IMR-90 (cell line): ENCODE measurements around the gene DIP2B. TPM values are rescaled to one million over a fixed set of nuclear protein-coding genes. Genes with fewer than 3 reads are reported as not detected.

Experiments used
- ATAC-seq: fragments of 200-7000 bp; cut with Tn5 transposase; 2 replicates; pipeline ENCODE4 v1.9.1; 2020; ENCODE audit warnings: low read depth, mild to moderate bottlenecking, moderate library complexity
- BruUV-seq: library from RNA; stranded (reverse); fragments of 400-500 nt; replicated peaks from 2 replicates; lab custom pipeline; 2021; lab: Mats Ljungman, UMichigan
- CTCF ChIA-PET: fragments of 300-600 bp; formaldehyde crosslinking; extraction: SDS; loops from one replicate; lab custom pipeline; 2021; ENCODE audit warnings: antibody characterized with exemption; lab: Yijun Ruan, JAX
- POLR2A ChIA-PET: fragments of 300-600 bp; sonication (Branson Sonifier 250); formaldehyde crosslinking; loops from one replicate; lab custom pipeline; 2022; ENCODE audit warnings: antibody characterized with exemption; ENCODE audit not compliant: unreplicated experiment; lab: Charles Lee
- DNase-seq: peaks from one replicate; pipeline ENCODE4 v3.0.0; 2013
- H2AFZ ChIP-seq: replicated peaks from 2 replicates; pipeline ENCODE3; 2013; ENCODE audit warnings: low read length, mild to moderate bottlenecking; ENCODE audit not compliant: poor library complexity
- H2AK5ac ChIP-seq: 2 replicates; pipeline ENCODE4 v1.6.1; 2013; ENCODE audit warnings: low read depth, low read length, inconsistent platforms
- H2AK9ac ChIP-seq: replicated peaks from 2 replicates; pipeline ENCODE3; 2013; ENCODE audit warnings: mild to moderate bottlenecking, low read depth, low read length, moderate library complexity; ENCODE audit not compliant: poor library complexity
- H2BK120ac ChIP-seq: 2 replicates; pipeline ENCODE4 v1.6.1; 2013; ENCODE audit warnings: low read depth, low read length, inconsistent platforms
- H2BK15ac ChIP-seq: 3 replicates; pipeline ENCODE4 v1.6.1; 2013; ENCODE audit warnings: low read depth, low read length, inconsistent platforms
- H2BK20ac ChIP-seq: 2 replicates; pipeline ENCODE4 v1.6.1; 2013; ENCODE audit warnings: low read depth, mild to moderate bottlenecking, inconsistent platforms, low read length, moderate library complexity
- H2BK5ac ChIP-seq: 2 replicates; pipeline ENCODE4 v1.6.1; 2013; ENCODE audit warnings: mild to moderate bottlenecking, low read depth, low read length, inconsistent platforms; ENCODE audit not compliant: poor library complexity, severe bottlenecking
- H3K14ac ChIP-seq: replicated peaks from 2 replicates; pipeline ENCODE4 v1.6.1; 2013; ENCODE audit warnings: low read depth, low read length, inconsistent platforms
- H3K18ac ChIP-seq: 2 replicates; pipeline ENCODE4 v1.6.1; 2013; ENCODE audit warnings: low read depth, low read length, control low read depth
- H3K23ac ChIP-seq: 2 replicates; pipeline ENCODE4 v1.6.1; 2013; ENCODE audit warnings: low read depth, low read length, inconsistent platforms
- H3K27ac ChIP-seq: 2 replicates; pipeline ENCODE4 v1.5.1; 2013; ENCODE audit warnings: mild to moderate bottlenecking, control low read depth, low read length; ENCODE audit not compliant: insufficient read depth
- H3K27me3 ChIP-seq: 2 replicates; pipeline ENCODE4 v1.6.1; 2013; ENCODE audit warnings: low read length; ENCODE audit not compliant: control insufficient read depth, insufficient read depth
- H3K36me3 ChIP-seq: 2 replicates; pipeline ENCODE4 v1.6.1; 2013; ENCODE audit warnings: low read length, mixed read lengths; ENCODE audit not compliant: control insufficient read depth, insufficient read depth
- H3K4ac ChIP-seq: 2 replicates; pipeline ENCODE4 v1.6.1; 2013; ENCODE audit warnings: low read depth, low read length, inconsistent platforms
- H3K4me1 ChIP-seq: 2 replicates; pipeline ENCODE4 v1.6.1; 2013; ENCODE audit warnings: low read length, mixed read lengths; ENCODE audit not compliant: control insufficient read depth, insufficient read depth
- H3K4me2 ChIP-seq: 2 replicates; pipeline ENCODE4 v1.6.1; 2013; ENCODE audit warnings: low read depth, mild to moderate bottlenecking, control low read depth, low read length, moderate library complexity
- H3K4me3 ChIP-seq: 2 replicates; pipeline ENCODE4 v1.5.1; 2013; ENCODE audit warnings: low read depth, mild to moderate bottlenecking, control low read depth, low read length, moderate library complexity; ENCODE audit not compliant: insufficient read depth
- H3K56ac ChIP-seq: 2 replicates; pipeline ENCODE4 v1.6.1; 2013; ENCODE audit warnings: low read length, inconsistent platforms; ENCODE audit not compliant: insufficient read depth; ENCODE audit errors: extremely low read depth
- H3K79me1 ChIP-seq, 2 experiments: 2 replicates each; pipeline ENCODE4 v1.6.1; 2013; ENCODE audit warnings: low read length in 2 of 2, inconsistent platforms in 1 of 2, low read depth in 1 of 2
- H3K9ac ChIP-seq: 2 replicates; pipeline ENCODE4 v1.6.1; 2013; ENCODE audit warnings: low read depth, low read length, control low read depth
- H3K9me1 ChIP-seq: 2 replicates; pipeline ENCODE4 v1.6.1; 2013; ENCODE audit warnings: low read length, inconsistent platforms; ENCODE audit not compliant: insufficient read depth
- H3K9me3 ChIP-seq: 2 replicates; pipeline ENCODE4 v1.6.1; 2013; ENCODE audit warnings: low read length; ENCODE audit not compliant: control insufficient read depth, insufficient read depth
- H4K20me1 ChIP-seq: 2 replicates; pipeline ENCODE4 v1.6.1; 2013; ENCODE audit warnings: low read length, inconsistent platforms; ENCODE audit not compliant: insufficient read depth
- H4K5ac ChIP-seq: 2 replicates; pipeline ENCODE4 v1.6.1; 2013; ENCODE audit warnings: mild to moderate bottlenecking, low read depth, low read length, control low read depth
- H4K8ac ChIP-seq, 2 experiments: 2 replicates each; pipeline ENCODE4 v1.6.1; 2013; ENCODE audit warnings: low read depth in 2 of 2, low read length in 2 of 2, control low read depth in 1 of 2, inconsistent platforms in 1 of 2
- H4K91ac ChIP-seq: 2 replicates; pipeline ENCODE4 v1.6.1; 2013; ENCODE audit warnings: low read depth, low read length, inconsistent platforms; ENCODE audit not compliant: insufficient read depth
- BHLHE40 ChIP-seq: fragments of 150-350 bp; IDR thresholded peaks from 2 replicates; pipeline ENCODE4 v1.6.1; 2016; ENCODE audit warnings: mild to moderate bottlenecking, low read depth, low read length
- CHD1 ChIP-seq: IDR thresholded peaks from 2 replicates; pipeline ENCODE4 v1.6.1; 2012; ENCODE audit warnings: low read depth, low read length, improper control_type of control experiment
- CTCF ChIP-seq: conservative IDR thresholded peaks from 2 replicates; pipeline ENCODE4 v1.5.1; 2012; ENCODE audit warnings: mild to moderate bottlenecking, low read depth, low read length, improper control_type of control experiment
- FOS ChIP-seq: fragments of 150-350 bp; IDR thresholded peaks from 2 replicates; pipeline ENCODE4 v1.6.1; 2016; ENCODE audit warnings: low read depth, low read length
- MAFK ChIP-seq: IDR thresholded peaks from 2 replicates; pipeline ENCODE4 v1.6.1; 2012; ENCODE audit warnings: low read depth, low read length, improper control_type of control experiment
- MAZ ChIP-seq: IDR thresholded peaks from 2 replicates; pipeline ENCODE4 v1.6.1; 2012; ENCODE audit warnings: low read depth, mild to moderate bottlenecking, low read length, improper control_type of control experiment, moderate library complexity, borderline replicate concordance
- MXI1 ChIP-seq: IDR thresholded peaks from 2 replicates; pipeline ENCODE4 v1.6.1; 2012; ENCODE audit warnings: low read depth, mild to moderate bottlenecking, low read length, moderate library complexity, borderline replicate concordance
- NFE2L2 ChIP-seq: fragments of 150-350 bp; IDR thresholded peaks from 2 replicates; pipeline ENCODE4 v1.6.1; 2016; ENCODE audit warnings: low read depth, mild to moderate bottlenecking, low read length
- POLR2A ChIP-seq: IDR thresholded peaks from 2 replicates; pipeline ENCODE4 v1.6.1; 2012; ENCODE audit warnings: mild to moderate bottlenecking, low read depth, low read length
- RAD21 ChIP-seq: IDR thresholded peaks from 2 replicates; pipeline ENCODE4 v1.6.1; 2012; ENCODE audit warnings: low read length, improper control_type of control experiment
- RFX5 ChIP-seq: IDR thresholded peaks from 2 replicates; pipeline ENCODE4 v1.8.0; 2012; ENCODE audit warnings: low read depth, mild to moderate bottlenecking, low read length, moderate library complexity
- SMC3 ChIP-seq: fragments of 150-350 bp; IDR thresholded peaks from 2 replicates; pipeline ENCODE4 v1.6.1; 2016; ENCODE audit warnings: low read depth, mild to moderate bottlenecking, antibody characterized with exemption, low read length, moderate library complexity
- WGBS, 2 experiments: methylation state at CpG; one replicate each; pipeline versions ENCODE4 v1.1.5 to v1.1.7; 2013; ENCODE audit warnings: missing lambda C conversion rate in 2 of 2; ENCODE audit not compliant: insufficient read length in 1 of 2; ENCODE audit errors: extremely low coverage in 2 of 2; 5-methylcytosine and 5-hydroxymethylcytosine counted together
- dilution Hi-C: fragments of 300-500 bp; cut with HindIII; formaldehyde crosslinking; loops from one replicate; pipeline ENCODE4 v1.14.3; 2018; ENCODE audit warnings: low sequenced_read_pairs; ENCODE audit not compliant: unreplicated experiment
- in situ Hi-C: fragments of 300-500 bp; cut with MboI; formaldehyde crosslinking; loops from 3 replicates; pipeline ENCODE4 v1.14.3; 2019; ENCODE audit warnings: low sequenced_read_pairs, inconsistent platforms, mixed read lengths
- intact Hi-C: fragments of 100-400 bp; cut with micrococcal nuclease; formaldehyde crosslinking; loops from 2 replicates; pipeline ENCODE4 v1.10.0; 2022
- polyA plus RNA-seq, 3 experiments: library from polyadenylated mRNA; depleted of rRNA; stranded (reverse); fragments of >200 nt; gene quantifications; 2 replicates each; pipeline ENCODE4 v1.2.3, GENCODE V29; 2012; ENCODE audit warnings: low replicate concordance in 1 of 3
- total RNA-seq: library from RNA; depleted of rRNA; stranded (reverse); fragments of >200 nt; gene quantifications from 2 replicates; pipeline ENCODE4 v1.2.3, GENCODE V29; 2012
- TF ChIP-seq, protein P1 (sequence below): fragments of 150-350 bp; IDR thresholded peaks from 2 replicates; pipeline ENCODE4 v1.6.1; 2016; ENCODE audit warnings: low read depth, mild to moderate bottlenecking, low read length, moderate library complexity, borderline replicate concordance

DIP2B gene
- total and polyA plus RNA-seq, 2 of the 4 experiments (the other 2 are of a cell fraction), result 7.7 to 12.9 TPM

DNA sequence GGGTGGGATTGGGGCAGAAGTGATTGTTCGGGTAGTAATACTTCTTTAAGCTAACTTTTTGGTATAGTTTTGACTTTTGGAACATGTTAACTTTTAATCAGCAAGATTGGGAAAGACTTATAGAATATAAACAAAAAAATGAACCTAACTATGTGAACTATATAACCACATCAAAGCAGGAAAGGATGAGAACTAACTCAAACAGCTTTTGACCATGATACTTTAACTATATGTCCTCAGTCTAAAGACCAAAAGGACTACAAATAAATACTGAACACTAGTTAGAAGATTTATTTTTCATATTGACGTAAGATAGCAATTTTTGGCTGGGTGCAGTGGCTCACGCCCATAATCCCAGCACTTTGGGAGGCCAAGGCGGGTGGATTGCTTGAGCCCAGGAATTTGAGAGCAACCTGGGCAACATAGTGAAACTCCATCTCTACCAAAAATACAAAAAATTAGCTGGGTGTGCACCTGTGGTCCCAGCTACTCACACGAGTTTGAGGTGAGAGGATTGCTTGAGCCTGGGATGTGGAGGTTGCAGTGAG is 150.7 kb downstream of the DIP2B start:
- no peak overlapping the region for H2BK120ac ChIP-seq
- H2AK9ac ChIP-seq, result no peak overlapping the region
- peaks cover 0 to 17% of the 10 kb centered on the region in 2 experiments; a peak in 1 of 4 replicates for H3K79me1 ChIP-seq
- TF ChIP-seq RFX5, result no peak
- TF ChIP-seq, protein P1, sequence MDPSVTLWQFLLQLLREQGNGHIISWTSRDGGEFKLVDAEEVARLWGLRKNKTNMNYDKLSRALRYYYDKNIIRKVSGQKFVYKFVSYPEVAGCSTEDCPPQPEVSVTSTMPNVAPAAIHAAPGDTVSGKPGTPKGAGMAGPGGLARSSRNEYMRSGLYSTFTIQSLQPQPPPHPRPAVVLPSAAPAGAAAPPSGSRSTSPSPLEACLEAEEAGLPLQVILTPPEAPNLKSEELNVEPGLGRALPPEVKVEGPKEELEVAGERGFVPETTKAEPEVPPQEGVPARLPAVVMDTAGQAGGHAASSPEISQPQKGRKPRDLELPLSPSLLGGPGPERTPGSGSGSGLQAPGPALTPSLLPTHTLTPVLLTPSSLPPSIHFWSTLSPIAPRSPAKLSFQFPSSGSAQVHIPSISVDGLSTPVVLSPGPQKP, result no peak
- TF ChIP-seq NFE2L2, result no peak
- TF ChIP-seq RAD21, result no peak
- no peak for TF ChIP-seq MXI1
- TF ChIP-seq MAFK, result no peak
- no peak for TF ChIP-seq POLR2A
- TF ChIP-seq MAZ, result no peak
- TF ChIP-seq SMC3, result no peak
- no peak for TF ChIP-seq CHD1
- TF ChIP-seq CTCF, result no peak
- TF ChIP-seq BHLHE40, result no peak
- TF ChIP-seq FOS, result no peak
- no peak overlapping the region for H3K4me3 ChIP-seq
- H3K56ac ChIP-seq, result no peak overlapping the region
- ChIA-PET POLR2A (no interaction called here), CTCF (no interaction called here)
- ATAC-seq (no peak), DNase-seq (no peak)
- no peak overlapping the region for H4K8ac ChIP-seq
- H3K4me1 ChIP-seq, result no peaks in the 10 kb centered on the region
- H3K9me3 ChIP-seq, result no peaks in the 10 kb centered on the region
- H3K23ac ChIP-seq, result no peak overlapping the region
- H2AK5ac ChIP-seq, result no peak overlapping the region
- no peak overlapping the region for H4K91ac ChIP-seq
- H3K14ac ChIP-seq, result no peak overlapping the region
- in situ Hi-C loops, result no loop called here
- H3K18ac ChIP-seq, result no peak overlapping the region
- H3K27ac ChIP-seq, result no peak overlapping the region
- no peak overlapping the region for H2BK15ac ChIP-seq
- no peaks in the 10 kb centered on the region for H3K27me3 ChIP-seq
- no peak overlapping the region for H3K9ac ChIP-seq
- BruUV-seq, result no TSS peak
- no peak overlapping the region for H2BK5ac ChIP-seq
- no peaks in the 10 kb centered on the region for H3K36me3 ChIP-seq
- WGBS, 2 experiments, result no CpG with 5 or more reads among the region's 5 CpGs
- H3K4ac ChIP-seq, result no peak overlapping the region
- intact Hi-C loops, result no loop called here
- peaks cover 2% of the 10 kb centered on the region for H3K9me1 ChIP-seq
- dilution Hi-C loops, result no loop called here
- H3K4me2 ChIP-seq, result no peak overlapping the region
- no peak overlapping the region for H2BK20ac ChIP-seq
- H4K20me1 ChIP-seq, result no peaks in the 10 kb centered on the region
- no peak overlapping the region for H4K5ac ChIP-seq
- H2AFZ ChIP-seq, result no peak overlapping the region
